GM19193 (cell line): ENCODE results near the gene CXCL3.

Experiments
- POLR2A ChIP-seq: IDR thresholded peaks from 4 replicates; pipeline ENCODE4 v1.6.1; 2011; ENCODE audit not compliant: insufficient read depth, insufficient read length; ENCODE audit errors: extremely low read depth

Gene CXCL3

GRCh38 chr4:74038425-74039314 is at the start of gene CXCL3:
CXCL3 (minus strand) TSS chr4:74038689; CDS start chr4:74038611, 78 bp downstream.
- no peak for TF ChIP-seq POLR2A

GRCh38 chr4:74087481-74087880 is 49.0 kb upstream of the CXCL3 start:
- no peak for TF ChIP-seq POLR2A

GRCh38 chr4:74085669-74086068 is 47.2 kb upstream of the CXCL3 start:
- TF ChIP-seq POLR2A = no peak

- TF ChIP-seq POLR2A = no peak
Observed at GRCh38 chr4:74084984-74085383, 46.5 kb upstream of the CXCL3 start.

GRCh38 chr4:74083546-74083945 is 45.1 kb upstream of the CXCL3 start:
- TF ChIP-seq POLR2A = no peak

- no peak for TF ChIP-seq POLR2A
Observed at GRCh38 chr4:74081035-74081434, 42.5 kb upstream of the CXCL3 start.

- no peak for TF ChIP-seq POLR2A
Observed at GRCh38 chr4:74073358-74073757, 34.9 kb upstream of the CXCL3 start.

GRCh38 chr4:74072739-74073138 is 34.2 kb upstream of the CXCL3 start:
- TF ChIP-seq POLR2A = no peak

- TF ChIP-seq POLR2A = no peak
Observed at GRCh38 chr4:74067586-74067985, 29.1 kb upstream of the CXCL3 start.

GRCh38 chr4:74066232-74066631 is 27.7 kb upstream of the CXCL3 start:
- TF ChIP-seq POLR2A = no peak

GRCh38 chr4:74065115-74065642 is 26.7 kb upstream of the CXCL3 start:
- no peak for TF ChIP-seq POLR2A

GRCh38 chr4:74063859-74064258 is 25.4 kb upstream of the CXCL3 start:
- TF ChIP-seq POLR2A = no peak

GRCh38 chr4:74062953-74063352 is 24.5 kb upstream of the CXCL3 start:
- TF ChIP-seq POLR2A = no peak

GRCh38 chr4:74061430-74061829 is 22.9 kb upstream of the CXCL3 start:
- TF ChIP-seq POLR2A = no peak

GRCh38 chr4:74059161-74059829 is 20.8 kb upstream of the CXCL3 start:
- TF ChIP-seq POLR2A = no peak
